ENCODE data around the gene GGCX. TPM values are rescaled to one million over a fixed set of nuclear protein-coding genes. Genes with fewer than 3 reads are reported as not detected.
"Not testable (repeated sequence)": the region's sequence is repeated elsewhere in the genome, so short reads cannot be mapped to it uniquely, and the experiment has no call there.

Gene GGCX
- total RNA-seq, 1 donor from 2014 or later = 25.5 TPM

DNA sequence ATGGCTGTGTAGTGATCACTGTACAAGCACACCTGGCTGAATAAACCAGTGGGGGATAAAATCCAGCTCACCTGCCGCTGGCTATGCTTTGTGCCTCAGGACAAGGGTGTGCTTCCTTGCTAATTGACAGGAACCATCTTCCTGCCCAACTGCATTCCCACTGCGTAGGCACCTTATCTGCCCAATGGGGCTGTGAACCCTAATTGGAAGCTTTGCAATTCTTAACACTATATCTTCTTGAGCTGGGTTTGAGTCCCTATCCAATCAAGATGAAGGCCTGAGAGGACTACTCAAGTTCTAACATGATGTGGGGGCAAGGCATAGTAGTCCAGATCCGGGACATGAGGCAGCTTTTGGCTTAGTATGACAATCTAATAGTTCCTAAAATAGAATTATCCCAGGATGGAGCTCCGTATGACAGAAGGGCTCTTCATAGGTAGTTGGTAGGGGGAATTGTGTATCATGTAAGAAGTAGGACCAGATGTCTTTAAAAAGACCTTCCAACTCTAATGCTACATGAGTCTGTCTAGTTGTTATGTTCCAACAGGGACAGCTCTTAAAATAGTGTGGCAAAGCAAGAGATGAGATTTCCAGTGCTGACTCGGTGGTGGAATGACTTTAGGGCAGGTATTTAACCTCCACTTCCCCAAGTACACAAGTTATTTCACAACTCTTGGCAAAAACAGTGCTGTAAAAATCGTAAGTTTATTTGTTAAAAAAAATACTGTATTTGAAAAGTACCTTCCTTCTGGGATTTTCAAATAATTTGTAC lies 43.5 kb upstream of the GGCX start:
- peak overlapping the region; percentile 92 for H3K27ac ChIP-seq (replicated peaks)
- H3K4me3 ChIP-seq = peak overlapping the region; percentile 82
- TF ChIP-seq, protein P1, sequence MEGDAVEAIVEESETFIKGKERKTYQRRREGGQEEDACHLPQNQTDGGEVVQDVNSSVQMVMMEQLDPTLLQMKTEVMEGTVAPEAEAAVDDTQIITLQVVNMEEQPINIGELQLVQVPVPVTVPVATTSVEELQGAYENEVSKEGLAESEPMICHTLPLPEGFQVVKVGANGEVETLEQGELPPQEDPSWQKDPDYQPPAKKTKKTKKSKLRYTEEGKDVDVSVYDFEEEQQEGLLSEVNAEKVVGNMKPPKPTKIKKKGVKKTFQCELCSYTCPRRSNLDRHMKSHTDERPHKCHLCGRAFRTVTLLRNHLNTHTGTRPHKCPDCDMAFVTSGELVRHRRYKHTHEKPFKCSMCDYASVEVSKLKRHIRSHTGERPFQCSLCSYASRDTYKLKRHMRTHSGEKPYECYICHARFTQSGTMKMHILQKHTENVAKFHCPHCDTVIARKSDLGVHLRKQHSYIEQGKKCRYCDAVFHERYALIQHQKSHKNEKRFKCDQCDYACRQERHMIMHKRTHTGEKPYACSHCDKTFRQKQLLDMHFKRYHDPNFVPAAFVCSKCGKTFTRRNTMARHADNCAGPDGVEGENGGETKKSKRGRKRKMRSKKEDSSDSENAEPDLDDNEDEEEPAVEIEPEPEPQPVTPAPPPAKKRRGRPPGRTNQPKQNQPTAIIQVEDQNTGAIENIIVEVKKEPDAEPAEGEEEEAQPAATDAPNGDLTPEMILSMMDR (IDR thresholded peaks at IDR 0.05; ENCODE audit: borderline replicate concordance) = no peak
- H3K9me3 ChIP-seq (replicated peaks) = no peaks in the 10 kb centered on the region
- peaks cover 87% of the 10 kb centered on the region for H3K4me1 ChIP-seq
- H3K36me3 ChIP-seq = peaks cover 12% of the 10 kb centered on the region
- H3K27me3 ChIP-seq (ENCODE audit: low read depth) = no peaks in the 10 kb centered on the region
- intact Hi-C loops (cut with micrococcal nuclease) = no loop called here
- DNase-seq = no peak

DNA sequence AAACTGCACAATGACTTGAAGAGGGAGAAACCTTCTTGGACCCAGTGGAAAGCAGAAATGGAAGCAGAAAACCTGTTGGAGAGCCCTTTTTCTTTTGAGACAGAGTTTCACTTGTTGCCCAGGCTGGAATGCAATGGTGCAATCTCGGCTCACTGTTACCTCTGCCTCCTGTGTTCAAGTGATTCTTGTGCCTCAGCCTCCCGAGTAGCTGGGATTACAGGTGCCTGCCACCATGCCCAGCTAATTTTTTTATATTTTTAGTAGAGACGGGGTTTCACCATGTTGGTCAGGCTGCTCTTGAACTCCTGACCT lies 42.8 kb upstream of the GGCX start:
- peak overlapping the region; percentile 82 for H3K4me3 ChIP-seq
- H3K9me3 ChIP-seq (replicated peaks); intact Hi-C loops (cut with micrococcal nuclease); H3K27me3 ChIP-seq (ENCODE audit: low read depth); DNase-seq: not testable (repeated sequence)
- peak overlapping the region; percentile 92 for H3K27ac ChIP-seq (replicated peaks)
- peaks cover 80% of the 10 kb centered on the region for H3K4me1 ChIP-seq
- peaks cover 15% of the 10 kb centered on the region for H3K36me3 ChIP-seq

DNA sequence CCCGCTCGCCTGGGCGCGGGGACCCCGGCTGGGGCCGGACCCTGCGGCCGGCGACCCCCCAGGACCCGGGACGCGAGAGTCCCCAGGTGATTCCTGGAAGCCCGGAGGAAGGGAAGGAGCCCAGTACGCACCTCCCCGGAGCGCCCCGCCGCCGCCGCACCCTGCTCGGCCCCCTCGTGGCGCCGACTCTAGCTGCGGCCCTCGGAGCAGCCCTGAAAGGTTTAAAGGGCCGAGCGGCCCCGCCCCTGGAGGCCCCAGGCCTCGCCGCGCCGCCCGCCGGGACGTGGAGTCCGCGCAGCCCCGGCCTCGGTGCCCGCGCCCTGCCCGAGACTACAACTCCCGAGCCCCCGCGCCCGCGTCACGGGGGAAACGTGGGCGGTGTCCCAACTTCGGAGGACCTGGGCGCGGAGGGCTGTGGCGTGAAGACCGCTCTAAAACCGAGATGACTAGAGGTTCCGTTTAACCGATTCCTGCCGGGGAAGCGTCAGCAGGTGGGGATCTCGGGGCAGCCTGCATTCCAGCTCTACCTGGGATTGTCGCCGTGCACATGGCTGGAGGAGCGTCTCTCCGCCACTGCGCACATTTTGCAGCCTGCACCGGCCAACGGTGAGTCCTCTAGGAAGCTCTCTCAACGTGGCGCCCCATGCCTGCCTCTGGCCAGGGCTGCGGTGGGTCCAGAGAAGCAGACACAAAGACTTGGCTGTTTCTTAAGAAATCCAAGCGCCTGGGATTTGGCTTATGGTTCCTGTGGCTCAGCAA lies 41.4 kb upstream of the GGCX start, which contains the start of gene TMEM150A:
TMEM150A (minus strand) TSS at position 223 of the 759 bp plus-strand sequence. CDS start 750 bp downstream, outside the sequence.
- no peaks in the 10 kb centered on the region for H3K27me3 ChIP-seq (ENCODE audit: low read depth)
- H3K36me3 ChIP-seq = peaks cover 23% of the 10 kb centered on the region
- H3K4me1 ChIP-seq = peaks cover 68% of the 10 kb centered on the region
- H3K27ac ChIP-seq (replicated peaks) = peak within 1 kb of the TSS; percentile 92
- peak within 1 kb of the TSS; percentile 82 for H3K4me3 ChIP-seq
- no peaks in the 10 kb centered on the region for H3K9me3 ChIP-seq (replicated peaks)
- peak; percentile 96 for DNase-seq
- TF ChIP-seq, protein P1 (IDR thresholded peaks at IDR 0.05; ENCODE audit: borderline replicate concordance) = peak; percentile 66
- intact Hi-C loops (cut with micrococcal nuclease) = no loop called here

DNA sequence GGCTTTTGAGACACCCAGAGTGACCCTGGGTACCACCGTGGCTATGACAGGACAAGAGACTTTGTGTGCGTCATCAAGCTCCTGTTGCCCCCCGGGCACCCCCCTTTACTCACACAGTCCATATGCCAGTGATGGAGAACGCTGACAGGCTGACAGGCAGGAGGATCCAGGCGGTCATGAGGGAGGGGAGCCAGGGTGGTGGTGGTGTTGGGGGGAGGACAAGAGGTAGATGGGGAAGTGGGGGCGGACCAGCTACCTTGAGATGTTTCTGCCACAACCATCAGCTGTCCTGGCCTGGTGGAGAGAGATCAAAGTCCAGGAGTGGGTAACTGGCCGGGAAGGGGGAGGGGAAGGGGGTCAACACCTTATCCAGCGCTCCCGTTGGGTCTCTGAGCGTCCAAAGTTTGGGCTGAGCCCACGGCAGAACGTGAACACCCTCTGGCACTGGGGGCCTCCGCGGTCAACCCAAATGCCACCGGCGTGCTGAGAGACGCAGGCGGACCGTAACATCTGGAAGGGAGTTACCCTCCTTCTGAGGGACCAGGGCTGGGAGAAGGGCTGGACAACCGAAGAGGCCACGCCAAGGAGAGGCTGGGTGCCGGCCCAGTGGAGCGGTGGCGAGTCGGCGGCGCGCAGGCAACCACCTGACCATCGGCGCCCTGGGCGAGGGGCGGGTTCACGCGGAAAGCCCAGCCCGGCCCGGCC lies 40.6 kb upstream of the GGCX start:
- Histone ChIP-seq H3K27me3 (ENCODE audit: low read depth) (no peaks in the 10 kb centered on the region), H3K4me1 (peaks cover 68% of the 10 kb centered on the region), H3K27ac (replicated peaks) (peak overlapping the region; percentile 92), H3K36me3 (peaks cover 30% of the 10 kb centered on the region), H3K4me3 (peak overlapping the region; percentile 82), H3K9me3 (replicated peaks) (no peaks in the 10 kb centered on the region)
- intact Hi-C loops (cut with micrococcal nuclease) = no loop called here
- TF ChIP-seq, protein P1 (IDR thresholded peaks at IDR 0.05; ENCODE audit: borderline replicate concordance) = no peak
- peak; percentile 78 for DNase-seq

DNA sequence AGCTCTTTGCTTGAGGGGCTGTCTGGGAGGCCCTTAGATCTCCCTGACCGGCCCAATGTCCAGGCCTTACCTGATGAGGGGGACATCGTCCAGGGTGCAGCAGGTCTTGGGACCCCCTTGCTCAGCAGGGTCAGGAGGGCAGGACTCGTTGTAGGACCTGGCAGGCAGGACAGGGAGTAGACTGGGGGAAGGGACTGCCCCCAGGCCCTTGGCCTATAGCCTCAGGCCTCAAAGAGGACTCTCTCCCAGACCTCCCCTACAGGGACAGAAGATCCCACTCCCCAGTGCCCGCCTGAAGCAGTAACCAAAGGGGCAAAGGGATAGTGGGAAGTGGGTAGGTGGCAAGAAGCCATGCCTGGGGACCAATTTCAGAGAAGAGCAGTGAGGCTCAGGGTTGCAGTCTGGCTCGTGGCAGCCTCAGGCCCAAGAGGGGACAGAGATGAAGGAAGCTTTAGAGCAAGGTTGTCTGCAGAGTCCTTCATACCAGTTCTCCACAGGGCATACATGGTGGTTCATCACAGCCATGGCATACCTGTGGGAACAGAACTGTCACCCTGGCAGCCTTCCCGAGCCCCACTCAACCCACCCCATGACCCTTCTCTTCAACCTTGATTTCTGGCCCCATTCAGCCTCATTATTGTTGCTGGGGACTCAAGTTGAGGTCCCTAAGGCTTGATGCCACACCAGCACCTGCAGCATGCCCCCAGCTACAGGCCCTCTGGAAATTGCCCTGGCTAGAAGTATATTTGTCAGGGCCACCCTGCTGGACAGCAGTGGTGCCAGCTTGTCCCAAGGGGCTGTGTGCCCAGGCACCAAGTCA lies 39.9 kb upstream of the GGCX start:
- TF ChIP-seq, protein P1 (IDR thresholded peaks at IDR 0.05; ENCODE audit: borderline replicate concordance) = no peak
- peak overlapping the region; percentile 82 for H3K4me3 ChIP-seq
- no peak for DNase-seq
- H3K4me1 ChIP-seq = peaks cover 68% of the 10 kb centered on the region
- peak overlapping the region; percentile 92 for H3K27ac ChIP-seq (replicated peaks)
- no peaks in the 10 kb centered on the region for H3K9me3 ChIP-seq (replicated peaks)
- peaks cover 33% of the 10 kb centered on the region for H3K36me3 ChIP-seq
- intact Hi-C loops (cut with micrococcal nuclease) = no loop called here
- H3K27me3 ChIP-seq (ENCODE audit: low read depth) = no peaks in the 10 kb centered on the region

All from left ventricle myocardium inferior (tissue), 1 donor.